GM18861 (cell line): Measurements from ENCODE around the gene MERTK.
A peak's percentile ranks its signal among the peaks of the same experiment; 100 is the strongest.
"Not testable (repeated sequence)": the region's sequence is repeated elsewhere in the genome, so short reads cannot be mapped to it uniquely, and the experiment has no call there.

Source experiments
- ATAC-seq: cut with Tn5 transposase; IDR thresholded peaks from one replicate; pipeline ENCODE4 v1.9.1; 2021; ENCODE audit not compliant: unreplicated experiment

The MERTK gene

DNA sequence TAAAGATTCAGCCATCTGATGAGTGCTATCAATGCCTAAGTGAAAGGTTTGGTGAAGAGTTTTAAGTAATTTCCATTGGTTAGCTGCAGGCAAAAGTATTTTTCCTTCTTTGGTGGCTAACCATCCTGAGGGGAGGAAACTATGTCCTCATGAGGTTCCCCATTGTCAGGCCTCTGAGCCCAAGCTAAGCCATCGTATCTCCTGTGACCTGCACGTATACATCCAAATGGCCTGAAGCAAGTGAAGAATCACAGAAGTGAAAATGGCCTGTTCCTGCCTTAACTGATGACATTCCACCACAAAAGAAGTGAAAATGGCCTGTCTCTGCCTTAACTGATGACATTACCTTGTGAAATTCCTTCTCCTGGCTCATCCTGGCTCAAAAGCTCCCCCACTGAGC lies 141.7 kb downstream of the MERTK start:
- ATAC-seq, result not testable (repeated sequence)

DNA sequence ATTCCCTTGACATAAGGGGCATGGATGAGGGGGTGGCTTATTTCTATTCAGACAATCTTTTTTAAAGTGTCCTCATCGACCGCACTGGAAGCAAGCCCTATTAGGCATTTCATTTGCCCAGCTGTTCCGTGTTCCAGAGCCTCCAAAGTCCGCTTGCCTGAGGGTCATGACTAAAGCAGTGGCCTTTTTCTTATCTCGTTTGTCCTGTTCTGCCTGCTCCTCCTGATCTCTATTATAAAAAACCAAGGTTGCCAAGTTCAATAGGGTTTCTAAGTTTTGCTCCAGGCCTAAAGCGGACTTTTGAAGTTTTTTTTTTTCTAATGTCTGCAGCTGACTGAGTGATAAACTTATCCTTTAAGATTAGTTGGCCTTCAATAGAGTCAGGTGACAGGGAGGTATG lies 143.1 kb downstream of the MERTK start:
- ATAC-seq, result not testable (repeated sequence)

DNA sequence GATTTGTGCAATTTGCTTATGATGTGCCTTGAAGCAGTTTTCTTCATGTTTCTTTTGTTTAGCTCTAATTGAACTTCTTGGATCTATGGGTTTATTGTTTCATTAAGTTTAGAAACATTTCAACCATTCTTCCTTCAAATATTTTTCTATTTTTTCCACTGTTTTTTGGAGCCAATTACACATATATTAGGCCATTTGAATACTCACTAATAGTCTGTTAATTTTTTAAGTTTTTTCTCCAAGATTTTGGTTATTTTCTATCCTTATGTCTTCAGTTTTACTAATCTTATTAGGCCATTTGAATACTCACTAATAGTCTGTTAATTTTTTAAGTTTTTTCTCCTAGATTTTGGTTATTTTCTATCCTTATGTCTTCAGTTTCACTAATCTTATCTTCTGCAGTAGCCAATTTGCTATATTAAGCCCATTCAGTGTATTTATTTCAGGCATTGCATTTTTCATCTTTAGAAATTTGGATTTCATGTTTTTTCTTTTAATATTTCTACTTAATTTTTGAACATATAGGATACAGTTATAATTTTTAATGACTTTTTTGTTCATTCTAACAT lies 147.1 kb downstream of the MERTK start:
- no peak for ATAC-seq

DNA sequence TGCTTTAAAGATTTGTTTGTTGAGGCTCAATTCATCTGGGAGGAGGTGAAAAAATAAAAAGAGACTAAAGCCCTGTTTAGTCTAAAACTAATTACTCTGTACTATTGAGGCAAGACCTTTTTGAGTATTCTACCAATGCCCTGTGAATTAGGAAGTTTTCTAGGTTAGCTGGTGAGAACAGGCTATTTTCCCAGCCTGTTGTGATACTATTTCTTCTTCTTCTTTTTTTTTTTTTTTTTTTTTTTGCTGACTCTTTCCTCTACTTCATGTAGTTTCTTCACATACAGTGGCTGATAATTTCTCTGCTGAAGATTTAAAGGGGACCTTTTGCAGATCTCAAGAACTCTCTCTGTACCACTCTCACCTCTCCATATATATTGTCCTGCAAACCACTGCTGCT lies 147.8 kb downstream of the MERTK start:
- no peak for ATAC-seq

DNA sequence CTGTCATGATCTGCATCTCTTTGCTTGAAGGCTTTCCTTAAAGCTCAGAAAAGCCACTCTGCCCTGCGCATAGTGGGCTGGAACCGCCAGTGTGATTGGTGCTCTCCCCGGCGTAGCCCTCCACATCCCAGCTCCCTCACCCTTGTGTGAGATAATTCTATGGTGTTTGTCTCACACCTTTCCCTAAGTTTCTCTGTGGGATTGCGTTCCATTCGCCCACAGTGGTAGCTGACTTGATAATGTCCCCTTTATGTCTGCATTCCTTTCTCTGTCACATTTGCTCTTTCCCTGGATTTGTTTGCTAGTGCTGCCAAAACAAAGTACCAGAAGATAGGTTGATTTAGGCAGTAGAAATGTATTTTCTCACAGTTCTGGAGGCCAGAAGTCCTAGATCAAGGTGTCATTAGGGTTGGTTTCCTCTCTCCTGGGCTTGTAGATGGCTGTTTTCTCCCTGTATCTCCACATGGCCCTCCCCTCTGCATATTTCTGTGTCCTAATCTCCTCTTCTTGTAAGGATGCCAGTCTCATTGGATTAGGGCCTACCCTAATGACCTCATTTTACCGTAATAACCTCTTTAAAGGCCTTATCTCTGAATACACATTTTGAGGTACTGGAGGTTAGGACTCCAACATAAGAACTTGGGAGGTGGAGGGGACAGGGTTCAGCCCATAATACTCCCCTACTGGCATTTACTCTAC lies 149.3 kb downstream of the MERTK start:
- no peak for ATAC-seq

DNA sequence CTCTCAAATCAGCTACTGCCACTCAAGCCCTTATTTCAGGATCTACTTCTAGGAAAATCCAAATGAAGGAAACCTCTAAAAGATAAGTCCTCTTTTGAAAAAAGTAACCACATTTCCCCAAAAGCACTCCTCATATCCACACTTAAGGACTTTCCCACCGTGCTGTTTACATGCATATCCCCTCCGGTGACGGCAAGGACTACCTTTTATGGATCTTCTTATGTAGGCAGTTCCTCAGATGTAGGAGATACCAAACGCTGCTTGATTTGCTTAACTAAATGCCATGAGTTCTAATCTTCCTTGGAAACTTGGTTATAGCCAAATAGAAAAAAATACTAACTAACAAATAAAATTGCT lies 149.8 kb downstream of the MERTK start:
- no peak for ATAC-seq

DNA sequence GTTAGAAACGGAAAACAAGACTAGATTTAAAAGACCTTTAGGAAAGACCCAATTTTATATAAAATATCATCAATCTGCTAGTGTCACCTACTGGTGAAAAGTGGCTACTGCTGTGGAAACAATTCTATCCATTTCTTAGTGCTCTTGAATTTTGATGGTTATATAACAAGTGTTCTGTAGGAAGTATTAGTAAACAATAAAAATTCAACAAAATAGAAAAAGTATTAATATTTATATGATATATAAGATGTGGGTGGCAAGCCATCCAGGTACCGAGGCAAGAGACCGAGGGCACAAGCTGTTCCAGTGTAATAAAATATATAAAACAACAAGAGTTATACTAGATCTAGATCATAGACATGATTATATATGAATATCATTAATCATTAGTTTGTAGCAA lies 150.5 kb downstream of the MERTK start:
- ATAC-seq, result no peak

DNA sequence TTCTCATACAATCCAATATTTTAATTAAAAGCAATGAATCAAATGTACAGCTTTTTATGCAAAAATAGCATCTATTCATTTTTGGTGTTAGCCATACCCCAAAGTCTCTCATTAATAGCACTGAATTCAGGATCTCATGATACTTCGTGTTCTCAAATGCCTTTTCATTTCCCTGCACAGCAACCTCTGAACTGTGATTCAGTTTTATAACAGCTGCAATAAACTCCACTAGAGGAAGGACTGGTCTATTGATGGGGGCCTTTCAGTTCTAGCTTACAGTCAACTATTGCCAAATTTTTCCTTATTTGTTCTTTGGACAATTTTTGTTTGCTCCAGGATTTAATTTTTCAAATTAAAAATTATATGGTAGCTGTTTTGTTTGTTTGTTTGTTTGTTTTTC lies 151.9 kb downstream of the MERTK start:
- ATAC-seq, result no peak

DNA sequence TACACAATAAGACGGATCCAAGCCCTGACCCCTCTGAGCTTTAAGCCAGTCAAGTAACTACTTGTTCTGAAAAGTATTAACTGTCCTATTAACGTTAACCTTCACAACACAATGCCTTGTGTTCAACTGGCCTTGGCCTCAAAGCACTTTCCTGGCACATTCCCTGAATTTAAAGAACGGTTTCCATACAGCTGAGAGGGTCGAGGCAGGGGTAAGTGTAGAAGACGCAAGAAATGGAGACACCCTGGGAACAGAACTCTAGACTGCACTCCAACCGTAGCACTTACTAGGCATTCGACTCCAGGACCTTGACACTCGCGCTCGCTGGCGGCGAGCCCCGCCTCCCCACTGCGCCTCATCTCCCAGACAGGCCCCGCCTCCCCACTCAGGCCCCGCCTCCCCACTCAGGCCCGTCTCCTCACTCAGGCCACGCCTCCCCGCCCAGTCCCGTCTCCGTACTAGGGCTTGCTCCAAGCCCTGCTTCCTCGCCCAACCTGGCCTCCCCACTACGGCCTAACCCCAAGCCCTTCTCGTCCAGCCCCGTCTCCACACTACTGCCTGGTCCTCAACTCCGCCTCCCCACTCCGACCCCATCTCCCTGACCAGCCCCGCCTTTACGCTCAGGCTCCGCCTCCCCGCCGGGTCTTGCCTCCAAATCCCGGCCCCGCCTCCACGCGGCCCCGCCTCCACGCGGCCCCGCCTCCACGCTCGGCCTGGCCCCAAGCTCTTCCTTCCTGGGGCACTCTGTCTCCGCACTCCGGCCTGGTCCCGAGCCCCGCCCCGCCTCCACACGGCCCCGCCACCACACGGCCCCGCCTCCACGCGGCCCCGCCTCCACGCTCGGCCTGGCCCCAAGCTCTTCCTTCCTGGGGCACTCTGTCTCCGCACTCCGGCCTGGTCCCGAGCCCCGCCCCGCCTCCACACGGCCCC lies 155.8 kb downstream of the MERTK start:
- peak; percentile 45 for ATAC-seq

DNA sequence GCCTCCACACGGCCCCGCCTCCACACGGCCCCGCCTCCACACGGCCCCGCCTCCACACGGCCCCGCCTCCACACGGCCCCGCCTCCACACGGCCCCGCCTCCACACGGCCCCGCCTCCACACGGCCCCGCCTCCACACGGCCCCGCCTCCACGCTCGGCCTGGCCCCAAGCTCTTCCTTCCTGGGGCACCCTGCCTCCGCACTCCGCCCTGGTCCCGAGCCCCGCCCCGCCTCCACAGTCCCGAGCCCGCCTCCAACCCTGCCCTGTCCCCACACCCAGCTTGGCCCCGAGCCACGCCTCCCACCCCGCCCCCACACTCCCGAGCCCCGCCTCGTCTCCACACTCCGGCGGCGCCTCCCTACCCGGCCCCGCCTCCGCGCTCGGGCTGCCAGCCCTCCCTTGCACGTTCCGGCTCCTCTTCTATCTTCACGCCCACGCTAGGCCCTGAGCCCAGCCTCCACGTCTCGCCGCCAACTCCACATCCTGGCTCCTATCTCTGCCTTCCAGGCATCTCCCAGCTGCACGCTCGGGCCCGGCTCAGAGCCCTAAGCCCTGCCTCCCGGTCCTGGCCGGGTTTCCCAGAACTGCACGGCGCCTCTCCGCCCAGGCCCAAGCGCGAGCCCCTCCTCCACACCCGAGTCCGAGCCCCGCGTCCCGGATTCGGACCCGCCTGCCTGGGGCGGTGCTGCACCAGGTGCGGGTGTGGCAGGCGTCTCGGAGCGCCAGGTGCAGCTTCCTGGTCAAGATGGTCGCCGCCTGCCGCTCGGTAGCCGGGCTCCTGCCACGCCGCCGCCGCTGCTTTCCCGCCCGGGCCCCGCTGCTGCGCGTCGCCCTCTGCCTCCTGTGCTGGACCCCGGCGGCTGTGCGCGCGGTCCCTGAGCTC lies 156.7 kb downstream of the MERTK start, which contains the start of gene TMEM87B:
TMEM87B (plus strand) TSS at position 423 of the 883 bp plus-strand sequence; CDS start at position 746, 323 bp downstream.
- peak; percentile 53 for ATAC-seq

DNA sequence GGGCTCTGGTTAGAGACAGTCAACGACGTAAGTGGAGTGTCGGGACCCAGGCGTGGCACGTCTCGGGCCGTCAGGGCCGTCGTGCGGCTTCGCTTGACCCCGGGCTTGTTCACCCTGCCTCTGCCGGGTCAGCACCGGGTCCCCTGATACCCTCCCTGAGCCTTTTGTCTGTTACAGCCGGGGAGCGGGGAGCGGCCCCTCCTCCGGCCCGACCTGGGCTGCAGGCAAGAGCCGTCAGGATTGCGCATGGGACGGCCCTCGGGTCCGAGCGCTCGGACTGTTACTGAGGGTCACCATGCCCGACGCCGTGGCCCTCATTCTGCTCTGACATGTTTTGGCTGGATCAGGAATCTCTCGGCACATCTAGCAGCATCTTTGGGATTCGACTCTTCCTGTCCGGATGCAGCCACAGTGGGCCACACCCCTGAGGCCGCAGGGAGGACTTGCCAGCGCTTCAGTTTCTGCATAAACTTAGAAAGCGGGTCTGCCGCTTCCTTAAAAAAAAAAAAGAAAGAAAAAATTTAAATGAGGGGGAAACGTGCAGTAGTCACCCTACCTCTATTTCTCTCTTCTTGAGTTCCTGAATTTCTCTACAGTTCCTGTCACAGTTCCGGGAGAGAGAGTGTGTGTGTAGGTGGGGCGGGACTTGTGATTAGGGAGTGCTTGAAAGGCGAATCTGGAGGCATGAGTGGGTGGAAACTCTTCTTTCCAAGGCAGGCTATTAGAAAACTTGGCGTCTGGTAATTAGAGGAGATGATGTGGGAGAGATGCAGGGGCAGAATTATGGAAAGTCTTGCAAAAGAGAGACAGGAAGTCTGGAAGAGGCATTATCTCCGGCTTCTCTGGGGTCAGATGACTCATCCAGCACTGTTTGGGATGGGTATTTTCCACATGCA lies 157.6 kb downstream of the MERTK start:
- ATAC-seq, result no peak

DNA sequence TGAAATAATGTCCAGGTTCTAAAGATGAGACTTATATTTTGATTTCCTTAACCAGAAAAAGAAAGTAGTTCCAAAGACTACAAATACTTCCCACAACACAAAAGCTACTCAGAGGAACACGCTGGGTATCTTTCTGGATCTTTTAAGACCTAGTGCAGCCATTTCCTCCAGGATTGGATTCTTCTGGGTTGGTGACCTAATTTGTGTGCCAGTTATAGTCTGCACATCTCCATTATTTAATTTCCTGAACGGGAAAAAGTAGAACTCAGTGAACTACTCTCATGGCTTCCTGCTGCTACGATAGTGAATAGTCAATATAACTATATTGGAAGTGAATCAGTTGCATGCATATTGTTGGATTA lies 158.2 kb downstream of the MERTK start:
- ATAC-seq, result no peak

DNA sequence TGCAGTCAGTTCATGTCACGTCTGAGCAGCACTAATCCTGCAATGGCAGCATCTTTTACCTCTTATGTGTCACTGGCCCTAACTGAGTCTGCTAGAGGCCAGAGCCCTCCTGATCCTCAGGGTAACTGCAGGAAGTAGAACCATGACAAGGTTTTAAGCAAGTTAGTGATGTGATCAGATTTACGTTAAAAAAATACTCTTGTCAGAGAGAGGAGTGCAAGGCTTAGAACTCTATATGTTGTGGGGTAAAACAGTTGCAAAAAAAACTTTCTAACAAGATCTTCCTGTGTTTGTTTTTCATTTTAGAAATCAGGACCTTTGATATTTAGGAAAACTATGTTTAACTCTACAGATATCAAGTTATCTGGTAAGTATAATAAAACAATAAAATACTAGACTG lies 161.3 kb downstream of the MERTK start:
- no peak for ATAC-seq

DNA sequence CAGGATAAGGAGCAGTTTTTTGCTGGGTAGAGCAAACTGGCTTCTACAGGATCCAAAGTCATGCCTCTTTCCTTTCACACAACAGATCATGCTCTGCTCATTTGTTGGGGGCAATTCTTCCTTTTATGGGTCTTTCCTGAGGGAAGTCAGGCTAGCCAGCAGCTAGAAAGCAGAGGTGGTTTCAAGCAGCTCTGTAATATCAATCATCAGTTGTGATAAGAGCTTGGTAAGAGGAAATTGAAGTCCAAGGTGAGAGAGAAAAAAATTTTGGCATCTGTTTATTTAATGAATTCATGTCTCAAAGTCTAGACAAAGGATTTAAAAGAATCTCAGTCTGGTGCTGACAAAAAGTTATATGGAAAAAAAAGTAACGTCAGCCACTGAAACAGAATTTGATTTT lies 162.9 kb downstream of the MERTK start:
- ATAC-seq, result no peak

DNA sequence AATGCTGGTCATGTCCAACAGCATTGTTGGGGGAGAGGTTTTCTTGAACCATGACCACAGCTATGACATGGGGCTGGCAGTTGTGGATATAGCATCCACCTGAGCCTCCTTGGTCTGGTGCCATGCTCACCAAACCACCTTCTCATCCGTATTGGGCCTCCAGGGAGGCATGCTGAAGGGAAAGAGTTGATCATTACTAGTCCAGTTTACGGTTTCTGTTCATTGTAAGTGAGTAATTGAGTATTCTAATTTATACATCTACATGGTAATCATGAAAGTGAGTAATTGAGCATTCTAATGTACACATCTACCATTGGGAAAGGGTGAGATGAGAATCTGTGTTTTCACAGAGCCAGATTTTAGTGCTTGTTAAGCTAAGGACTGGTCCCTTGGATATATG lies 163.4 kb downstream of the MERTK start:
- no peak for ATAC-seq

DNA sequence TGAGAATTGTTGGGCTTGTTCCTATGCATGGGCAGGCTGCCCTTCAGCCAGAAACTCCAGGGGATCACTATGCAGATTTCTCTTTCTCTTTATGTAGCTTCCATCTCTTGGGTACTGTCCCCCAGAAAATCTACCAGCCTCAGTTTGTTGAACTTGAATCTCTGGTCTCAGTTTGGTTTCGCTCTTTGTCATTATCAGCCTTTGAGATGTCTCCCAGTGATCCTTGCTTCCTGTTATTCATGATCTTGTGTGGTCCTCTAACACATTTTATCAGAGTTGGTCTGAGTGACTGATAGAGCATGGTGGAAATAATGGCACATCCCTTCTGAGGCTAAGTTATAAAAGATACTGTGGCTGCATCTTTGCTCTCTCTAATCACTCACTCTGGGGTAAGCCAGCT lies 164.5 kb downstream of the MERTK start:
- ATAC-seq, result no peak

DNA sequence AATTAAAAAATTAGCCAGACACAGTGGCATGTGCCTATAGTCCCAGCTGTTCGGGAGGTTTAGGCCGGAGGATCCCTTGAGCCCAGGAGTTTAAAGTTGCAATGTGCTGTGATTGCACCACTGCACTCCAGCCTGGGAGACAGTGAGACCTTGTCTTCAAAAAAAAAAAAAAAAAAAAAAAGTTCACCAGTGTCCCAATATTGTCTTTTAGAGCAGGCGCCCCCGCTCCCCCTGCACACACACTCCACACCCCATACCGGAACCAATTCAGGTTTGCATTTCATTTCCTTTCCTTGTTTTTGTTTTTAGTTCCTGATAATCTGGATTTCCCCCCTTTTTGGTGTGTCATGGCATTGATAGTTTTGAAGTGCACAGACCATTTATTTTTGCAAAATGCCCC lies 167.1 kb downstream of the MERTK start:
- ATAC-seq, result peak; percentile 16

DNA sequence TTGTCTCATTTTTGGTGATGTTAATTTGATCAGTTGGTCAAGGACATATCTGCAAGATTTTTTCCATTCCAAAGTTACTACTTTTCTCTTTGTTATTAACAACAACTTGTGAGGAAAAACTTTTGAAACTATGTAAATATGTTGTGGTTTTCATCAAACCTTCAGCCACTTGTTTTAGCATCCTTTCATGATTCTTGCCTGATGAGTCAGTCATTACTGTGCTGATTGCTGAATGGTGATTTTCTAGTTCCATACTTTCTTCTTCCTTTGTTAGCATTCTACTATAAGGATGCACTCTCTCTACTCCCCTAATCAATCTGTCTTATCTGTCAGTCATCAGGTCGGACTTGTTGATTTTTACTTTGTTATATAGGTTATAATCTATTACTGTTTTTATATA lies 167.6 kb downstream of the MERTK start:
- peak; percentile 58 for ATAC-seq

DNA sequence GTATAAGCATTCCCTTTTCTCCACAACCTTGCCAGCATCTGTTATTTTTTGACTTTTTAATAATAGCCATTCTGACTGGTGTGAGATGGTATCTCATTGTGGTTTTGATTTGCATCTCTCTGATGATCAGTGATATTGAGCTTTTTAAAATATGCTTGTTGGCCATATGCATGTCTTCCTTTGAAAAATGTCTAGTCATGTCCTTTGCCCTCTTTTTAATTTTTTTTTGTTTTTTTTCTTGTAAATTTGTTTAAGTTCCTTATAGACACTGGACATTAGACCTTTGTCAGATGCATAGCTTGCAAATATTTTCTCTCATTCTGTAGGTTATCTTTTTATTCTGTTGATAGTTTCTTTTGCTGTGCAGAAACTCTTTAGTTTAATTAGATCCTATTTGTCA lies 171.4 kb downstream of the MERTK start:
- ATAC-seq, result not testable (repeated sequence)

DNA sequence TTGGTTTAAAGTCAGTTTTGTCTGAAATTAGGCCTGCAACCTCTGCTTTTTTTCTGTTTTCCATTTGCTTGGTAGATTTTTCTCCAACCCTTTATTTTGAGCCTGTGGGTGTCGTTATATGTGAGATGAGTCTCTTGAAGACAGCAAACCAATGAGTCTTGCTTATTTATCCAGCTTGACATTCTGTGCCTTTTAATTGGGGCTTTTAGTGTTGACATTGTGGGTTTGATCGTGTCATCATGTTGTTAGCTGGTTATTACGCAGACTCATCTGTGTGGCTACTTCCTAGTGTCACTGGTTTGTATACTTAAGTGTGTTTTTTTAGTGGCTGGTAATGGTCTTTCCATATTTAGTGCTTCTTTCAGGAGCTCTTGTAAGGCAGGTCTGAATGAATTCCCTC lies 175.5 kb downstream of the MERTK start:
- ATAC-seq, result no peak
